DND-41 (cell line): ENCODE measurements around the gene PLBD1.

Source experiments
- ATAC-seq: fragments of 200-7000 bp; cut with Tn5 transposase; 3 replicates; pipeline ENCODE4 v1.9.1; 2021; ENCODE audit warnings: low read depth; ENCODE audit not compliant: insufficient read depth
- DNase-seq: peaks from one replicate; pipeline ENCODE4 v3.0.0-alpha.2; 2020
- H2AFZ ChIP-seq: 2 replicates; pipeline ENCODE4 v1.6.0; 2012; ENCODE audit warnings: low read depth, low read length
- H3K27ac ChIP-seq: 2 replicates; pipeline ENCODE4 v1.5.1; 2012; ENCODE audit warnings: low read length, inconsistent platforms
- H3K27me3 ChIP-seq: fragments of 200-600 bp; sonication (generic); 2 replicates; pipeline ENCODE4 v1.6.0; 2012; ENCODE audit warnings: low read length, mild to moderate bottlenecking, inconsistent platforms; ENCODE audit not compliant: insufficient read depth, poor library complexity
- H3K36me3 ChIP-seq: 2 replicates; pipeline ENCODE4 v1.5.1; 2012; ENCODE audit warnings: low read length, inconsistent platforms; ENCODE audit not compliant: insufficient read depth
- H3K4me1 ChIP-seq: 2 replicates; pipeline ENCODE4 v1.5.1; 2012; ENCODE audit warnings: mild to moderate bottlenecking, low read length; ENCODE audit not compliant: insufficient read depth
- H3K4me2 ChIP-seq: 2 replicates; pipeline ENCODE4 v1.6.0; 2012; ENCODE audit warnings: mild to moderate bottlenecking, moderate library complexity, low read length, inconsistent platforms; ENCODE audit not compliant: insufficient read depth
- H3K4me3 ChIP-seq, 2 experiments: fragments of 200-600 bp in 1 of 2; shearing (Covaris generic) in 1 of 2; 2 replicates each; pipeline ENCODE4 v1.5.1; 2012 to 2016; ENCODE audit warnings: inconsistent platforms in 2 of 2, low read length in 2 of 2, mild to moderate bottlenecking in 2 of 2, low read depth in 1 of 2, moderate library complexity in 1 of 2
- H3K79me2 ChIP-seq: 2 replicates; pipeline ENCODE4 v1.6.0; 2012; ENCODE audit warnings: low read length, inconsistent platforms; ENCODE audit not compliant: insufficient read depth
- H3K9ac ChIP-seq: 2 replicates; pipeline ENCODE4 v1.6.0; 2012; ENCODE audit warnings: low read depth, mild to moderate bottlenecking, inconsistent platforms, low read length, moderate library complexity
- H3K9me3 ChIP-seq: 2 replicates; pipeline ENCODE4 v1.5.1; 2012; ENCODE audit warnings: low read length, moderate library complexity, mild to moderate bottlenecking, inconsistent platforms; ENCODE audit not compliant: insufficient read depth, severe bottlenecking
- H4K20me1 ChIP-seq: 2 replicates; pipeline ENCODE4 v1.6.0; 2012; ENCODE audit warnings: low read length; ENCODE audit not compliant: insufficient read depth
- CTCF ChIP-seq: IDR thresholded peaks from 2 replicates; pipeline ENCODE4 v1.5.1; 2012; ENCODE audit warnings: borderline replicate concordance, low read length, moderate library complexity, mild to moderate bottlenecking; ENCODE audit not compliant: poor library complexity, severe bottlenecking; ENCODE audit errors: extremely low read depth
- EZH2 ChIP-seq: IDR thresholded peaks from 3 replicates; pipeline ENCODE4 v1.6.1; 2012; ENCODE audit warnings: borderline replicate concordance, low read depth, mild to moderate bottlenecking, moderate library complexity, low read length, inconsistent platforms; ENCODE audit not compliant: severe bottlenecking

PLBD1 gene

GRCh38 chr12:14510574-14510973 lies 57.1 kb downstream of the PLBD1 start:
- DNase-seq (no peak), ATAC-seq (no peak)
- H3K27ac ChIP-seq, result no peak overlapping the region
- H3K4me1 ChIP-seq, result no peaks in the 10 kb centered on the region
- no peak overlapping the region for H3K9ac ChIP-seq
- H3K27me3 ChIP-seq, result peaks cover 3% of the 10 kb centered on the region
- H3K36me3 ChIP-seq, result no peaks in the 10 kb centered on the region
- no peak overlapping the region for H2AFZ ChIP-seq
- H3K4me2 ChIP-seq, result no peak overlapping the region
- no peaks in the 10 kb centered on the region for H3K79me2 ChIP-seq
- H4K20me1 ChIP-seq, result no peaks in the 10 kb centered on the region
- TF ChIP-seq CTCF (no peak), EZH2 (no peak)
- no peaks in the 10 kb centered on the region for H3K9me3 ChIP-seq
- H3K4me3 ChIP-seq, result no peak overlapping the region

GRCh38 chr12:14505626-14506596 lies 61.8 kb downstream of the PLBD1 start:
- no peak overlapping the region for H2AFZ ChIP-seq
- no peaks in the 10 kb centered on the region for H3K27me3 ChIP-seq
- no peaks in the 10 kb centered on the region for H4K20me1 ChIP-seq
- ATAC-seq, result no peak
- H3K36me3 ChIP-seq, result peaks cover 11% of the 10 kb centered on the region
- no peak for DNase-seq
- H3K4me1 ChIP-seq, result no peaks in the 10 kb centered on the region
- H3K27ac ChIP-seq, result no peak overlapping the region
- H3K79me2 ChIP-seq, result no peaks in the 10 kb centered on the region
- no peak overlapping the region for H3K9ac ChIP-seq
- no peaks in the 10 kb centered on the region for H3K9me3 ChIP-seq
- H3K4me3 ChIP-seq, result no peak overlapping the region
- TF ChIP-seq EZH2 (no peak), CTCF (no peak)
- no peak overlapping the region for H3K4me2 ChIP-seq

- no peak overlapping the region for H3K4me3 ChIP-seq
- H2AFZ ChIP-seq, result no peak overlapping the region
- no peak overlapping the region for H3K4me2 ChIP-seq
- peaks cover 61% of the 10 kb centered on the region for H3K36me3 ChIP-seq
- H3K9ac ChIP-seq, result no peak overlapping the region
- no peaks in the 10 kb centered on the region for H3K9me3 ChIP-seq
- no peak for DNase-seq
- no peak for TF ChIP-seq EZH2
- no peak for TF ChIP-seq CTCF
- no peak overlapping the region for H3K27ac ChIP-seq
- no peaks in the 10 kb centered on the region for H3K27me3 ChIP-seq
- no peaks in the 10 kb centered on the region for H4K20me1 ChIP-seq
- ATAC-seq, result no peak
- H3K4me1 ChIP-seq, result no peaks in the 10 kb centered on the region
- no peaks in the 10 kb centered on the region for H3K79me2 ChIP-seq
Observed at GRCh38 chr12:14495326-14495725, 72.4 kb downstream of the PLBD1 start.
